Stimulated activated CD8-positive, alpha-beta memory T cell treated with anti-CD3 and anti-CD28 coated beads, Interleukin-7, amount 100 ng/mL, for 4 hours (primary cell): ENCODE data around the gene RAB40B.

ENCODE experiments used
- DNase-seq, 2 donors: peaks; one replicate each; pipeline ENCODE4 v3.0.0-alpha.2; 2020; ENCODE audit warnings: low read depth in 2 of 2

RAB40B gene

DNA sequence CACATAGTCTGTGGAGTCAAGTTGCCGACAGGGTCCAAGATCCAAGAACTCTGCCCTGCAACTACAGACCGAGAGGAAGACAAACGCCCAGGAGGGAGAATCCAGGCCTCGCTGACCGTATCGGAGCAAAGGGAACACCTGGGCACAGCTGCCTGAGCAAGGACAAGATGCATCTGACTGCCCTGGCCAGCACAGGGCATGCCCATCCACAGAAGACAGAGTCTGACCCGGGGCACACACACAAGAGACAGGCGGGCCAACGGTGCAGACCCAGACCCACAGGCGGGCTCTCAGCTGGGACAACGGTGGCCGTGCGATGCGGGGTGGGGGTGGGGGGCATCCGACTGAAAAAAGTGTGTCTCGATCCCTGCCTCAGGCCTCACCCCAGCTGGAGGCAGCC, 6.2 kb downstream of the RAB40B start:
- DNase-seq: no peak

DNA sequence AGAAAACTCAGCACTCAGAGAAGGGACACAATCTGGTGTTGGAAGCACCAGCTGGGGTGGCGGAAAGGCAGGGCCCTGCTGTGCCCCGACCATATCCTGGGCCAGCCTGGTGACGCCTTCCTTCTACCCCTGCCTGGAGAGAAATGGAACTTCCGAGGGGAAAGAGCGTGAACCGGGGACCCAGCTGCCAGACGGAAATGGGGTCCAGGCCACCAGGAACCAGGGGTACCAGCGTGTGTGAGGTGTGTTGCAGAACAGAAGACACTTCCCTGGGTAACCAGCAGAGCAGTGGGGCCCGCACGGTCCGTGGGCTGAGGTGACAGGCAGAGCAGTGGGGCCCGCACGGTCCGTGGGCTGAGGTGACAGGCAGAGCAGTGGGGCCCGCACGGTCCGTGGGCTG, 6.8 kb downstream of the RAB40B start:
- no peak for DNase-seq

DNA sequence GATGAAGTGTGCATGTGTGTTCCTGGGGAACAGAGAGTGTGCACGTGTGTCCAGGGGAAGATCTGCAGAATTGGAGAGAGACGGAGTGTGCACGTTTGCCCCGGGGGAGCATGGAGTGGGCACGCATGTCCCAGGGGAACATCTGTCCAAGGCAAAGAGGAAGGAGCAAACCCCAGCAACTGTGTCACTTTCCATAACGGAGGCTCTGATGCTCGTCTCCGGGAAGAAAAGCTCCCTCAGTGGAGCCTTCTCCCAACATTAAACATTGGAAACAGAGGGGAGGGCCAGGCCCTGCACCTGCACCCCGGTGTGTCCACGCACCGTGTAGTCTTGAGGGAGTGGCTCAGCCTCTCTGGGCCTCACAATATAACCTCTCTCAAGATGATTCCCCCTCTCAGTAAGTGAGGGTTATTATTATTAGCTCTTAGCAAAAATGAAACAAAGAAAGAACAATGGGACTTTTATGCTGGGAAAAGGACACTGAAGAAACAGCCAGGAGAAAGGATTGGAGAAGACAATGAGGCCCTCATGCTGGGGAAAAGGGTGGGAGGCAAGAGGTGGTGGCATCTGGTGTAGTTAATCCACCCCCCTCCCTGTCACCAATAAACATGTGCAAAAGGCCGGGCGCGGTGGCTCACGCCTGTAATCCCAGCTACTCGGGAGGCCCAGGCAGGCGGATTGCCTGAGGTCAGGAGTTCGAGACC, 7.6 kb downstream of the RAB40B start:
- DNase-seq: no peak

DNA sequence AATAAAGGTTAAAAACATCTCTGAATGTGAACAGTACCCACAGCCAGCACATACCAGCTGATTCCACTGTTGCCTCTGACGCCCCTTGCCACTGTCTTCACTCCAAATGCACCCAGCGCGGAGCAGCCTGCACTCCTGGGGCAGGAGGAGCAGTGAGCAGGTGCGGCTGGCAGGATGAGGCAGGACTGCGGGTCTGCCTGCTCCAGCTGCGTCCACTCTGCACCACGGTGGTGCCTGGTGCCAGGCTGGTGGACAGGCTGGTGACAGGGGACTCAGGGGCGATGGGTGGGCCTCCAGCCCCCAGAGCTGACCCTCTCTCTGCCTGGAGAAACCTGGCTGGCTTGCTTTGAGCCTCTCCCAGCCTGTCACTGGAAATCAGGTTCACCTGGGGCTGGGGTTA, 9.4 kb downstream of the RAB40B start:
- DNase-seq: no peak

DNA sequence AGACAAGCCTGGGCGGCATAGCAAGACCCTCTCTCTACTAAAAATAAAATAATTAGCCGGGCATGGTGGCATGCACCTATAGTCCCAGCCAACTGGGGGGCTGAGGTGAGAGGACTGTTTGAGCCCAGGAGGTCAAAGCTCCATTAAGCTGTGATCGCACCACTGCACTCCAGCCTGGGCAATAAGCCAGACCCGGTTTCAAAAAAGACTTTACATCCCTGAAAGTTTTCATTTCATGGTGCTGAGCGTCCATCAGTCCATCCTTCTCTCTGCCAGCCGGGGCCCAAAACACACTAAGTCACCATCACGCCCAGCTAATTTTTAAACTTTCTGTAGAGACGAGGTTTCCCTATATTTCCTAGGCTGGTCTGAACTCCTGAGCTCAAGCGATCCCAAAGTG, 10.6 kb downstream of the RAB40B start:
- no peak for DNase-seq

DNA sequence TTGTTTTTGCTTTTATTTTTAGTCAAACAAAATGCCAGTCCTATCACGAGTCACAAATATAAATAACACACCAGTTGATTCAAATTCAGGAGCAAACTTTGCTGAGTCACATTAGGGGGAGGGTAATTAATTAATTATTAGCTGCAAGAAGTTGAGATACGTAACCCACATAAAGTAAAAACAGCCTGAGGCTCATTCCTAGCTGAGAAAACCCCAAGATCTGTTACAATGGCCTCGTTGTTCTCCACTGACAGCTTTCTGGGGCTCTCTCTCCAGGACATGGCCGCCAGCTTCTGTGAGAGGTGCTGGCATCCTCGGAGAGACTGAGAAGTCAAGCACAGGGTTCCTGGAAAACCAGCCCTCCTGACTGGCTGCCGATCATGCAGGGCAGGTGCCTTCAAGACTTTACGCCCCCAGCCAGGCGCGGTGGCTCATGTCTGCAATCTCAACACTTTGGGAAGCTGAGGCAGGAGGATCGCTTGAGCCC, 11.1 kb downstream of the RAB40B start:
- no peak for DNase-seq

DNA sequence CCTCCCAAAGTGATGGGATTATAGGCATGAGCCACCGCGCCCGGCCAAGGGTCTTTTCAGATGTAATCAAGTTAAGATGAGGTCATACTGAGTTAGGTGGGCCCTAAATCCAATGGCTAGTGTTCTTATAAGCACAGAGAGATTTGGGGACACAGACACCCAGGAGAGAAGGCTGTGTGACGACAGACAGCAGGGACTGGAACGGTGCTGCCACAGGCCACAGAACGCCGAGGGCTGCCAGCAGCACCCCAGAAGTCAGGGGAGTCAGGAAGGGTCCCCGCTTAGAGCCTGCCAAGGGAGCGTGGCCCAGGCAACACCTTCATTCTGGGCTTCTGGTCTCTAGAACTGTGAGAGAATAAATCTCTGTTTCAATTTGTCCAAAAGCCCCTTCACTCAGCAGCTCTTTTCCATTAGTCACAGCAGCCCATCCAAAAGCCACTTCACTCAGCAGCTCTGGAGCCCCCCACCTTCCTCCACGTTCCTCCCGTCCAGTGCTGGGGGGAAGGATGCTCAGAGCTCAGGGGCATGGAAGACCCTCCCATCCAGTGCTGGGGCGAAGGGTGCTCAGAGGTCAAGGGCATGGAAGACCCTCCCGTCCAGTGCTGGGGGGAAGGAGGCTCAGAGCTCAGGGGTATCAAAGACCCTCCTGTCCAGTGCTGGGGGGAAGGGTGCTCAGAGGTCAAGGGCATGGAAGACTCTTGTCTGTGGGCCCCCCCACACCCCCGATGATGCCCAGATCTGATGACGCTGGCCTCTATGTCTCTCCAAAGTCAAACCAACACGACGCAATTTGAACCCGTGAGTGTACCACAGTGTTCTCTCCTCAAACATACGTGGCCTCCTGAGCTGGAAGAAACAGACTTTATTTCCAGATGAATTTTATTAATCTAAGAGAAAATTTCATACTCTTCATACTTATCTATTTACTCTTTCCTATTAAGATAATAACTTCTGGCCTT, 11.9 kb downstream of the RAB40B start:
- DNase-seq: no peak

DNA sequence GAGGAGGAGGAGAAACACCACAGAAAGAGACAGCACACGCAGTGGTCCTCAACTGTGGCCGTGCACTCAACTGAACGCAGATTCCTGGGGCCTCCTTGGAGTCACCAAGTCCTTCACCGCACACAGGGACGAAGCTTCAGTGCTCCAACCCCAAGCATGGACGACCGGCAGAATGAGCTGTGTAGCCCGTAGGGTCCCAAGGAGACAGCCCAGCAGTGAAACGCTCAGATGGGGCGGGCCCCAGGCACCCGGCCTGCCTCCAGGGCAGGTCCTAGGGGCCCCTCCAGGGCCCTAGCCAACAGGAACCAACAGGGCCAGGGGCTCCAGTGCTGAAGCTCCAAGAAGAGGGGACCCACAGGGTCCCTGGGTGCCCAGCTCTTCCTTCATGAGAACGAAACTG, 13.2 kb downstream of the RAB40B start:
- DNase-seq: no peak

DNA sequence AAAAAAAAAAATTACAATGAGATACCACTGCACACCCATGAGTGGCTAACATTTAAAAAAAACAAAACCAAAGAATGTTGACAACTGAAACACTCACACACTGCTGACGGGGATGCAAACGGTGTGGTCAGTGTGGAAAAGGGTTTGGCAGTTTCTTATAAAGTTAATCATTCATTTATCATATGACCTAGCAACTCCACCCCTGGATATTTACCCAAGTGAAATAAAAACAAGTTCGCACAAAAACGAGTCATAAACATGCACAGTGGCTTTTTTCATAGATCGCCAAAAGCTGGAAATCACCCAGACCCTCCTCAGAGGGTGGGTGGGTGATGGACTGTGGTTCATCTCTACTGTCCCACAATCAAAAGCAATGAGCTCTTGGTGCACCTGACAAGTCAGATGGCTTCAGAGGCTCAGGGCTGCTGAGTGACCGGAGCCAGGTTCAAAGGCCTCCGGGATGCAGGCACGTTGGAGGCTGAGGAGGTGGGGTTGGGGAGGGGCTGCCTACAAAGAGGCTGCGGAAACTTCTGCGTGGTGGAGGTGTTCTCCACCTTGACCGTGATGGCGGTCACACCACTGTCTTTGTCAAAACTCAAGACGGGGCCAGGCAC, 14.2 kb downstream of the RAB40B start:
- no peak for DNase-seq

DNA sequence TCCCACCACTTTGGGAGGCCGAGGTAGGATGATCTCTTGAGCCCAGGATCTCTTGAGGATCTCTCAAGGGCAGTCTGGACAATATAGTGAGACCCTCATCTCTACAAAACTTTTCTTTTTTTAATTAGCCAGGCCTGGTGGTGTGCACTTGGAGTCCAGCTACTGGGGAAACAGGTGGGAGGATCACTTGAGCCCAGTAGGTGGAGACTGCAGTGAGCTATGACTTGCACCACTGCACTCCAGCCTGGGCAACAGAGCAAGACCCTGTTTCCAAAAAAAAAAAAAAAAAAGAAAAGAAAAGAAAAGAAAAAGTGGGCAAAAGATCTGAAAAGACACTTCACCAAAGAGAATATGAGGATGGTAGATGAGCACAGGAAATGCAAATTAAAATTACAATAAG, 15.0 kb downstream of the RAB40B start:
- DNase-seq: no peak

DNA sequence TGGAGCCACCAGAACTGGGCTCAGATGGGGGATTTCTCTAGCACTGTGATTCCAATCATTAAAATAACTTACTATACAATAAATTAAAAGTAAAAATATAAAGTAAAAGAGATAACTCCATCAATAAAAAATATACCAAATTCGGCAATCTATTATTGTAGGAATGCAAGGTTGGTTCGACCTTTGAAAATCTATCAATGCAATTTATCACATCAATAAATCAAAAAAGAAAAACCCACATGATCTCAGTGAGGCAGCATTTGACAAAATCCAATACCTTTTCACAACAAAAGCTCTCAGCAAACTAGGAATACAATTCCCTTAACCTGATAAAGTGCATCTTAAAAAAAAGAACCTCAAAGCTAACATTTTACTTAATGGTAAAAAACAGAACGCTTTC, 17.0 kb downstream of the RAB40B start:
- DNase-seq: no peak

DNA sequence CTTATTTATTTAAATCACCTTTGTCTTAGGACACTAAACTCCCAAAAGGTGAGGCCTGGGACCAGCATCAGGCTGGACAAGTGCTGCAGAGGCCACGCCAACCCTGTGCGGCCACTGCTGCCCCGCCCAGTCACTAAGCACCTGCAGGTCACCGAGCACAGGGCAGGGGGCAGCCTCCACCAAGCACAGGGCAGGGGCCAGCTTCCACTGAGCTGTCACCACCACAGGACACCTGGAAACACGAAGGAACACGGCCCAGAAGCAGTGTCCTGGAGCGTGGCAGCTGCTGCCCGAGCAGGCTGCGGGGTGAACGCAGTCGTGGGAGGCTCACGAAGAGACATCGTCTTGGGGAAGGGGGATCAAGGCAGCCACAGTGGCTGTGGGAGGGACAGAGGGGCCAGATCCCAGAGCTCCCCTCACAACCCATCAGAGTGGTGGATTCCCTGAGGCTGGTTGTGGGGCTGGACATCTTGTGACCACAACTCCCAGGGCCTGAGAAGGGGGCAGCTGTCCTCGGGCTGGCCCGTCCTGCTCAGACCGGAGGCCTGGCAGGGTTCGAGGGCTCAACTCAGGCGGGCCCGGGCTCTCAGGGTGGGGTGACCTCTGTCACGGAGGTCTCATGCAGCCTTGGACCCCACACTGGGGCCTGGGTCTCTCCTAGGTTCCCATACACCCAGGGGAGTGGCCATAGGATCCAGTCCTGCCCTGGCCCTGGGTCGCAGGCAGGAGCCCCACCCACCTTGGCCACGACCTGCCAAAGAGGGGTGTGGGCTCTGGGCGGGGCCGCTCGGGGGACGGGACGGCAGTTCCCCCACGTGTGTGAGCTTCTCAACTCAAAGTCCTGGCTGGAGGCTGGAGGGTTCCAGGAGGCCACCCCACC, 18.7 kb downstream of the RAB40B start:
- DNase-seq: no peak

DNA sequence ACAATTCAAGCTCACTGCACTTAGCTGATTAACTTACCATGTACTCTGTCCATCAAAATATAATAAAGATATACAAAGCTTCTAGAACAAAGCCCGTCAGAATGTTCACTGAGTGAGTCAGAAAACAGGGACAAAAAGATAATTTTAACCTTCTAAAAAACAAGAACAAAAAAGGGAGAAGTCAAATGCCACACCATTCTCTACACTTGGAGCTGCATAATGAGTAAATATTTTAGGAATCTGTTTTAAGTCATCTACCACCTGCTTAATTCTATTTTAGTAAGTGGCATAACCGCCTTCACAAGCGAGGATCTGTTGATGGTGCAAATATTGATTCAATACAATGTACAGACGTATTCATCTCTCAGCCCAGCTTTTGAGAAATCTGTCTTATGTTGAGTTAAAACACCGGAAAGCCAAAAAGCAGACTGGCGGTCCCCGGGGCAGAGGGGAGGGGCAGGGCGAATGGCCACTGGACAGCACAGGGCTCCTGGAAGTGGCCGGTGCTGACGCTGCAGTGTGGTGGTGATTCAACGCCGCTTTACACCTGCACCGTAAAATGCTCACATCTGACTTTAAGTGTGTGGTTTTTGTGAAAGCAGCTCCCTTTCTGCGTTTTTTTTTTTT, 20.1 kb downstream of the RAB40B start:
- no peak for DNase-seq

DNA sequence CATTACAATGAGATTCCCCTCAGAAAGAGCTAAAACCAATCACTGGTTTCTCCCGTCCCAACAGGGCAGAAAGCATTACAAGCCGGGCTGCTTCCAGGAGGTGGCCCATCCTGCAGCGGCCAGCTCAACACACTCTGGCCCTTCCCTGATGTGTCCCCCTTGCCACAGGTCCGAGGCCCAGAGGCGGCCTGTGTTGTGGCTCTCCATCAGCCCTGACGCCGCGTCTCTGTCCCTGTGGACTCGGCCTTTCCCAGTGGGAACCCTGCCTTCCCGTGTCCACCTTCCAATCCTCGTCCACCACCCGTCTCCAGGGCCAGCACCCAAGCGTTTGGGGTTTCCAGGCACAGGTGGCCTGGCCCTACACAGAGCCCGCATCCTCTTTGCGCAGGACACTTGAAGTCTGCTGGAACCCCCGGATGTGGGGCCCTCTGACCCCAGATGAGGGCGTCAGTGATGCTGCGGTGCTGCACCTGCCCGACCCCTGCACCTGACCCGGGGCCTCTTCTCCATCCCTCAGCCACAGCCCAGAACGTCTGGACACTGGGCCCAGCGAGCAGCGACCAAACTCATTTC, 21.1 kb downstream of the RAB40B start:
- no peak for DNase-seq

DNA sequence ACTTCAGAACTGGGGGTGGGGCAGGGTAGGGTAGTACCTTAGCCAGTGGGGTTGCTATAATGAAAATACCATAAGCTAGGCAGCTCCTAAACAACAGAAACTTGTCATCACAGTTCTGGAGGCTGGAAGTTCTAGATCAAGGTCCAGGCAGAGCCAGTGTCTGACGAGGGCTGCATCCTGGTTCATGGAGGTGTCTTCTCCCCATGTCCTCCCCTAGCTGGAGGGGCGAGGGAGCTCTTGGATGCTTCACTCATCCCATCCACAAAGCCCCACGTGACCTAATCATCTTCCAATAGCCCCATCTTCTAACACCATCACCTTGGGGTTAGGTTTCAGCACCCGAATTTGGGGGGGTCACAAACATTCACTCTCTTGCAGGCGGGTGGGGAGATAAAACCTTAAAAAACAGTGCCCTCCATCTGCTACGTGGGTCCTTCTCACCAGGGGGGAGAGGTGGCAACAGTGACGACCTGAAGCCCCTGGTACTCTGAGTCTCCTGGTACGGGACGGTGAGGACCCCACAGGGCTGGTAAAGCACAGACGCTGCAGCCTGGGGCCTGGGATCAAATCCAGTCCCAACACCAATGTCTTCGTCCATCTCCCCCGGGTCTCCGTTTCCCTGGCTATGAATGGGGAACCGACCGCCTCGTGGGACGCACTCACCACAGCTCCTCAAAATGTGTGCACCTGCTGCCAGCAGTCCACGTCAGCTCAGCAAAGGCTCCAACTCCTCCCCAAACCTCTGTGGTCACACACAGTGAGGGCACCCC, 22.8 kb downstream of the RAB40B start:
- no peak for DNase-seq

DNA sequence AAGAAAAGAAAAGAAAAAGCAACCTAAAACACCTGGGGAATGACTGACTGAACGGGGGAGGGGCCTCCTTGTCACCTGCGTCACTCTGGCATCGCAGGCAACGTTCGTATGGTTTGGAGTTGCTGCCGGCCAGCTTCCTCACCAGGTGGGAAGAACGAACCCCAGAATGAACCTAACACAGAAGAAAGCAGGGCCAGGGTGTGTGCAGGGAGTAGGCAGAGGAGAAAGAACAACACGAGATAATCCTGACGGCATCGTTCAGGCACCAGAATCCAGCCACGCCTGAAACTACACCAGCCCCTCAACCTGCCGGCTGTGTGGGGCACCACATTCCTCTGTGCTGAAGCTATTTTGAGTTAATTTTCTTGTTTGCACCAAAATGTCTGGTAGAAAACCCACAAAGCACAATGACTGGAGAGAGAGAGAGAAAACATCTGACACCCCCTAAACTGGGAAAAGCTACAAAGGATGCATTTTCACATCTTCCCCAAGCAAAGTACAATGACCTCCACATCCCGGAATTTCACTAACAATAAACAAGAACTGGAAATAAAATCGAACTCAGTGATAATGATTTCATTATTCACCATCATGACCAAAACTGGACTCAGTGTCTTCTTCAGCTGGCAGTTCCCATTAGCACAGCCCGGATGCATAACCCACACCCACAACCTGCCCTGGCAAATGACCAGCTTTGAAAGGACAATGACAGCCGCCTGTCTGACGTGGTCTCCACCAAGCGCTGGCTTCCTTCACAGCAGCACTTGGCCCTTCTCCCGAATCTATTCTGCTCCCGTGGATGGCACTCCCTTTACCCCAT, 23.6 kb downstream of the RAB40B start:
- no peak for DNase-seq

DNA sequence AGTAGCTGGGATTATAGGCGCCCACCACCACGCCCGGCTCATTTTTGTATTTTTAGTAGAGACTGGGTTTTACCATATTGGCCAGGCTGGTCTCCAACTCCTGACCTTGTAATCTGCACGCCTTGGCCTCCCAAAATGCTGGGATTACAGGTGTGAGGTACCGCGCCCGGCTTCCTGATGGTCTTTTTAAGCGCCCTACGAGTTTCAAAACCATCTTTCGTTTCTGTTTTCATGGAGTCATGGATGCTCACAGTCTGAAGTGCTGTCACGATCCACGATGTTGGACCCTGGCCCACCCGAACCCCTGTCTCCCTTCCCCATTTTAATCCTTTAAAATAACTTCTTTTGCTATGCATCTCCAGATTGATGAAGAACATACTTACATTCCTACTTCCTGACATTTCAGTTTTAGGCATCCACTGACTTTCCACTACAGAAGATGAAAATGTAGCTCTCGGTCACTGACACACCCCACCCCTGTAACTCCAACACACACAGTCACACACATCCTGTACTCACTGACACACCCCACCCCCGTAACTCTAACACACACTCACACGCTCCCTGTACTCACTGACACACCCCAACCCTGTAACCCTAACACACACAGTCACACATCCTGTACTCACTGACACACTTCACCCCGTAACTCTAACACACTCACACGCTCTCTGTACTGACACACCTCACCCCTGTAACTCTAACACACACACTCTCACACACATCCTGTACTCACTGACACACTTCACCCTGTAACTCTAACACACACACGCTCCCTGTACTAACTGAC, 27.6 kb downstream of the RAB40B start:
- no peak for DNase-seq

DNA sequence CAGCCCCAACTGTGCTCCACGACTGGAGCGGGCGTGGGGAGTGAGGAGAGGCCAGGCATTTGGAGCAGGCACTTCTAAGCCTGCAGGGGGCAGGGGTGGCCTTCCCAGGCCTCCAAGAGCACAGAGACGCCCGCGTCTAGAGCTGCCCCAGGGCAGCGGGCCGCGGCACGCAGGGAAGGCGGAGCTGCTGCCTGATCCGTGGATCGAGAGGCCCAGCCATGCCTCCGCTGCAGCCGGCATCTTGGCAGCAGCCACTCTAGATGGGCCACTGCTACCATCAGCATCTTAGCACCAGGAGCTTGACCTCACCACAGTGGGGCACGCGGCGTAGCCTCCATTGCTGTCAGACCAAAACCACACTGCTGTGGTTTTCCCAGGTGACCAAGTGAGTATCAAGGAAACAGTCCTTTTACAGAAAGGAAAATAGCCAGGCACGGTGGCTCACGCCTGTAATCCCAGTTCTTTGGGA, 29.8 kb downstream of the RAB40B start:
- DNase-seq: no peak
